CD4-positive, CD25-positive, alpha-beta regulatory T cell (primary cell): ENCODE measurements around the gene PDE4D. TPM values are rescaled to one million over a fixed set of nuclear protein-coding genes. Genes with fewer than 3 reads are reported as not detected.
"Not testable (repeated sequence)": the region's sequence is repeated elsewhere in the genome, so short reads cannot be mapped to it uniquely, and the experiment has no call there.

Experiments used
- ATAC-seq, 2 donors: fragments of 150-1000 bp; cut with Tn5 transposase; one replicate each; pipeline ENCODE4 v1.10.0; 2021; ENCODE audit warnings: low read depth in 2 of 2, moderate number of reproducible peaks in 2 of 2, moderate library complexity in 1 of 2
- DNase-seq, 3 donors: peaks; one replicate each; pipeline versions ENCODE4 v3.0.0 to v3.0.0-alpha.2; 2012 to 2022; ENCODE audit warnings: mixed read lengths in 1 of 3
- H3K27ac ChIP-seq: one replicate; pipeline ENCODE4 v1.7.0; 2013; ENCODE audit warnings: mild to moderate bottlenecking, low read length; ENCODE audit not compliant: insufficient read depth, poor library complexity, severe bottlenecking
- H3K27me3 ChIP-seq: one replicate; pipeline ENCODE4 v1.7.0; 2013; ENCODE audit warnings: low read length; ENCODE audit not compliant: control insufficient read depth, insufficient read depth
- H3K36me3 ChIP-seq: one replicate; pipeline ENCODE4 v1.7.0; 2013; ENCODE audit warnings: mild to moderate bottlenecking, low read length, moderate library complexity; ENCODE audit not compliant: control insufficient read depth, insufficient read depth
- H3K4me1 ChIP-seq: 2 replicates; pipeline ENCODE4 v1.7.0; 2013; ENCODE audit warnings: mild to moderate bottlenecking, low read length; ENCODE audit not compliant: insufficient read depth, control insufficient read depth, poor library complexity, severe bottlenecking
- H3K4me3 ChIP-seq: one replicate; pipeline ENCODE4 v1.7.0; 2013; ENCODE audit warnings: low read depth, mild to moderate bottlenecking, low read length, moderate library complexity
- H3K9me3 ChIP-seq, 2 experiments: 1 replicate in 1 of 2; 2 replicates in 1 of 2; pipeline ENCODE4 v1.7.0; 2013; ENCODE audit warnings: low read length in 2 of 2, mild to moderate bottlenecking in 1 of 2, moderate library complexity in 1 of 2; ENCODE audit not compliant: control insufficient read depth in 2 of 2
- H3K27ac Mint-ChIP-seq, 3 donors: one replicate each; pipeline ENCODE4 v1.8.0; 2020 to 2022; ENCODE audit warnings: mild to moderate bottlenecking in 3 of 3, mixed read lengths in 3 of 3, moderate library complexity in 2 of 3
- H3K27me3 Mint-ChIP-seq: one replicate; pipeline ENCODE4 v1.8.0; 2022; ENCODE audit warnings: mild to moderate bottlenecking, mixed read lengths
- H3K36me3 Mint-ChIP-seq: one replicate; pipeline ENCODE4 v1.8.0; 2020; ENCODE audit warnings: mixed read lengths
- H3K4me1 Mint-ChIP-seq, 4 donors: one replicate each; pipeline ENCODE4 v1.8.0; 2020 to 2022; ENCODE audit warnings: mixed read lengths in 4 of 4, mild to moderate bottlenecking in 1 of 4
- H3K4me3 Mint-ChIP-seq, 4 donors: one replicate each; pipeline ENCODE4 v1.8.0; 2020 to 2022; ENCODE audit warnings: mild to moderate bottlenecking in 4 of 4, mixed read lengths in 4 of 4, moderate library complexity in 3 of 4
- H3K9me3 Mint-ChIP-seq, 7 donors: one replicate each; pipeline ENCODE4 v1.8.0; 2020 to 2022; ENCODE audit warnings: mixed read lengths in 7 of 7, mild to moderate bottlenecking in 3 of 7, moderate library complexity in 2 of 7
- polyA plus RNA-seq, 4 donors: library from polyadenylated mRNA; unstranded; fragments of 300-500 nt; fragmentation: Illumina TruSeq; gene quantifications; one replicate each; pipeline ENCODE4 v1.2.3, GENCODE V29; 2021
- total RNA-seq: library from RNA; stranded (reverse); gene quantifications from one replicate; pipeline ENCODE4 v1.2.3, GENCODE V29; 2022

The PDE4D gene
- total and polyA plus RNA-seq, 5 donors from 2014 or later: 2.1 to 39.9 (median 4.8) TPM

GRCh38 chr5:58953218-58953617, 940.3 kb downstream of the PDE4D start:
- not testable (repeated sequence) for DNase-seq, H3K4me3 ChIP-seq, H3K9me3 Mint-ChIP-seq, H3K4me3 Mint-ChIP-seq, H3K9me3 ChIP-seq, H3K36me3 ChIP-seq, H3K27me3 Mint-ChIP-seq, H3K36me3 Mint-ChIP-seq, H3K27ac ChIP-seq, H3K27me3 ChIP-seq, H3K4me1 ChIP-seq, H3K4me1 Mint-ChIP-seq, ATAC-seq, H3K27ac Mint-ChIP-seq

- no peak overlapping the region for H3K27ac Mint-ChIP-seq
- Histone ChIP-seq H3K36me3 (no peaks in the 10 kb centered on the region), H3K4me1 (no peaks in the 10 kb centered on the region), H3K4me3 (no peak overlapping the region), H3K9me3 (no peaks in the 10 kb centered on the region), H3K27ac (no peak overlapping the region), H3K27me3 (no peaks in the 10 kb centered on the region)
- no peaks in the 10 kb centered on the region for H3K36me3 Mint-ChIP-seq
- peaks cover 0 to 2% (median 0%) of the 10 kb centered on the region in 4 donors for H3K4me1 Mint-ChIP-seq
- H3K9me3 Mint-ChIP-seq: peaks cover 0 to 2% (median 0%) of the 10 kb centered on the region in 7 donors
- no peaks in the 10 kb centered on the region for H3K27me3 Mint-ChIP-seq
- H3K4me3 Mint-ChIP-seq: no peak overlapping the region
- DNase-seq (no peak), ATAC-seq (no peak)
Observed at GRCh38 chr5:58950224-58950623, 943.3 kb downstream of the PDE4D start.

GRCh38 chr5:58946230-58946629, 947.3 kb downstream of the PDE4D start:
- ATAC-seq: no peak
- Histone ChIP-seq H3K4me3 (no peak overlapping the region), H3K27ac (no peak overlapping the region), H3K4me1 (no peaks in the 10 kb centered on the region), H3K27me3 (no peaks in the 10 kb centered on the region), H3K9me3 (no peaks in the 10 kb centered on the region), H3K36me3 (no peaks in the 10 kb centered on the region)
- H3K4me3 Mint-ChIP-seq: no peak overlapping the region
- peaks cover 0 to 2% (median 0%) of the 10 kb centered on the region in 4 donors for H3K4me1 Mint-ChIP-seq
- no peak overlapping the region for H3K27ac Mint-ChIP-seq
- peaks cover 11% of the 10 kb centered on the region for H3K27me3 Mint-ChIP-seq
- no peaks in the 10 kb centered on the region for H3K36me3 Mint-ChIP-seq
- peaks cover 0 to 1% (median 0%) of the 10 kb centered on the region in 7 donors for H3K9me3 Mint-ChIP-seq
- DNase-seq: no peak

GRCh38 chr5:58944221-58944620, 949.3 kb downstream of the PDE4D start:
- Mint-ChIP-seq H3K36me3 (no peaks in the 10 kb centered on the region), H3K4me3 (no peak overlapping the region), H3K27me3 (peaks cover 21% of the 10 kb centered on the region), H3K9me3 (peaks cover 0 to 1% (median 0%) of the 10 kb centered on the region in 7 donors), H3K27ac (no peak overlapping the region), H3K4me1 (peaks cover 0 to 2% (median 0%) of the 10 kb centered on the region in 4 donors)
- no peaks in the 10 kb centered on the region for H3K36me3 ChIP-seq
- no peak overlapping the region for H3K27ac ChIP-seq
- ATAC-seq: no peak
- H3K4me3 ChIP-seq: no peak overlapping the region
- DNase-seq: no peak
- H3K27me3 ChIP-seq: no peaks in the 10 kb centered on the region
- no peaks in the 10 kb centered on the region for H3K9me3 ChIP-seq
- H3K4me1 ChIP-seq: no peaks in the 10 kb centered on the region

- Mint-ChIP-seq H3K27ac (no peak overlapping the region), H3K4me1 (no peaks in the 10 kb centered on the region), H3K36me3 (no peaks in the 10 kb centered on the region), H3K4me3 (no peak overlapping the region), H3K9me3 (peaks cover 0 to 2% (median 0%) of the 10 kb centered on the region in 7 donors), H3K27me3 (peaks cover 21% of the 10 kb centered on the region)
- ATAC-seq (no peak), DNase-seq (no peak)
- H3K27ac ChIP-seq: no peak overlapping the region
- H3K9me3 ChIP-seq: no peaks in the 10 kb centered on the region
- no peak overlapping the region for H3K4me3 ChIP-seq
- H3K36me3 ChIP-seq: no peaks in the 10 kb centered on the region
- H3K27me3 ChIP-seq: no peaks in the 10 kb centered on the region
- H3K4me1 ChIP-seq: no peaks in the 10 kb centered on the region
Observed at GRCh38 chr5:58940446-58940845, 953.1 kb downstream of the PDE4D start.

- H3K27me3 Mint-ChIP-seq: peaks cover 21% of the 10 kb centered on the region
- H3K9me3 Mint-ChIP-seq: peaks cover 0 to 2% (median 0%) of the 10 kb centered on the region in 7 donors
- H3K27ac ChIP-seq: no peak overlapping the region
- H3K4me3 ChIP-seq: no peak overlapping the region
- H3K4me1 Mint-ChIP-seq: peaks cover 0 to 5% (median 3%) of the 10 kb centered on the region in 4 donors
- H3K4me1 ChIP-seq: no peaks in the 10 kb centered on the region
- H3K27ac Mint-ChIP-seq: no peak overlapping the region
- no peak for DNase-seq
- H3K27me3 ChIP-seq: no peaks in the 10 kb centered on the region
- H3K36me3 ChIP-seq: no peaks in the 10 kb centered on the region
- ATAC-seq: no peak
- H3K36me3 Mint-ChIP-seq: no peaks in the 10 kb centered on the region
- no peak overlapping the region for H3K4me3 Mint-ChIP-seq
- H3K9me3 ChIP-seq: no peaks in the 10 kb centered on the region
Observed at GRCh38 chr5:58939664-58940063, 953.9 kb downstream of the PDE4D start.

- Histone ChIP-seq H3K9me3 (no peaks in the 10 kb centered on the region), H3K36me3 (no peaks in the 10 kb centered on the region), H3K27ac (no peak overlapping the region), H3K27me3 (no peaks in the 10 kb centered on the region), H3K4me3 (no peak overlapping the region), H3K4me1 (no peaks in the 10 kb centered on the region)
- DNase-seq: no peak
- Mint-ChIP-seq H3K36me3 (no peaks in the 10 kb centered on the region), H3K4me1 (peaks cover 3 to 13% (median 9%) of the 10 kb centered on the region in 4 donors), H3K27me3 (peaks cover 21% of the 10 kb centered on the region), H3K27ac (no peak overlapping the region), H3K4me3 (no peak overlapping the region), H3K9me3 (peaks cover 0 to 3% (median 0%) of the 10 kb centered on the region in 7 donors)
- no peak for ATAC-seq
Observed at GRCh38 chr5:58938563-58939424, 954.7 kb downstream of the PDE4D start.
